PC-3 (cell line): ENCODE results near the gene BIRC7. TPM values are rescaled to one million over a fixed set of nuclear protein-coding genes. Genes with fewer than 3 reads are reported as not detected.

Experiments
- ATAC-seq: fragments of 200-7000 bp; cut with Tn5 transposase; 2 replicates; pipeline ENCODE4 v1.9.1; 2020; ENCODE audit warnings: mild to moderate bottlenecking, moderate library complexity
- BruUV-seq: library from RNA; stranded (reverse); fragments of 400-500 nt; replicated peaks from 2 replicates; lab custom pipeline; 2021; lab: Mats Ljungman, UMichigan
- CTCF ChIA-PET: fragments of 300-600 bp; sonication (Branson Sonifier 250); formaldehyde crosslinking; loops from one replicate; lab custom pipeline; 2022; ENCODE audit warnings: antibody characterized with exemption; lab: Charles Lee
- POLR2A ChIA-PET: fragments of 300-600 bp; sonication (Branson Sonifier 250); formaldehyde crosslinking; loops from one replicate; lab custom pipeline; 2022; ENCODE audit warnings: antibody characterized with exemption; ENCODE audit not compliant: unreplicated experiment; lab: Charles Lee
- DNase-seq: peaks from one replicate; pipeline ENCODE4 v3.0.0-alpha.2; 2015
- H2AFZ ChIP-seq: fragments of 300-600 bp; sonication (generic); 2 replicates; pipeline ENCODE4 v1.6.0; 2016; ENCODE audit warnings: antibody characterized with exemption, low read length
- H3F3A ChIP-seq: fragments of 300-600 bp; sonication (generic); one replicate; pipeline ENCODE4 v1.6.0; 2017; ENCODE audit warnings: antibody characterized with exemption, low read length, control low read depth, mild to moderate bottlenecking; ENCODE audit not compliant: unreplicated experiment
- H3K27ac ChIP-seq: fragments of 300-600 bp; sonication (generic); 2 replicates; pipeline ENCODE4 v1.5.1; 2016; ENCODE audit warnings: mild to moderate bottlenecking, low read length
- H3K27me3 ChIP-seq: fragments of 300-600 bp; sonication (generic); 2 replicates; pipeline ENCODE4 v1.6.1; 2016; ENCODE audit warnings: low read length, mixed read lengths
- H3K36me3 ChIP-seq: fragments of 300-600 bp; sonication (generic); 2 replicates; pipeline ENCODE4 v1.6.1; 2016; ENCODE audit warnings: low read depth, mixed run types, low read length, mixed read lengths
- H3K4me1 ChIP-seq: fragments of 300-600 bp; sonication (generic); 2 replicates; pipeline ENCODE4 v1.5.1; 2016; ENCODE audit warnings: low read length; ENCODE audit not compliant: insufficient read depth
- H3K4me2 ChIP-seq: fragments of 300-600 bp; sonication (generic); 2 replicates; pipeline ENCODE4 v1.6.0; 2016; ENCODE audit warnings: low read length
- H3K4me3 ChIP-seq: fragments of 300-600 bp; sonication (generic); 2 replicates; pipeline ENCODE4 v1.5.1; 2016; ENCODE audit warnings: mild to moderate bottlenecking, low read length, mixed read lengths
- H3K79me2 ChIP-seq: fragments of 300-600 bp; sonication (generic); 2 replicates; pipeline ENCODE4 v1.6.1; 2017; ENCODE audit warnings: low read length, mixed read lengths
- H3K9ac ChIP-seq: fragments of 300-600 bp; sonication (generic); 2 replicates; pipeline ENCODE4 v1.6.0; 2016; ENCODE audit warnings: mild to moderate bottlenecking, low read length
- H3K9me2 ChIP-seq: fragments of 300-600 bp; sonication (generic); replicated peaks from 2 replicates; pipeline ENCODE4 v1.6.1; 2016; ENCODE audit warnings: mixed run types, low read length, mixed read lengths
- H3K9me3 ChIP-seq: fragments of 300-600 bp; sonication (generic); 2 replicates; pipeline ENCODE4 v1.6.1; 2016; ENCODE audit warnings: low read length, mixed read lengths
- H4K20me1 ChIP-seq: fragments of 300-600 bp; sonication (generic); 2 replicates; pipeline ENCODE4 v1.6.1; 2016; ENCODE audit warnings: low read length, mixed read lengths
- EZH2 ChIP-seq: fragments of 300-600 bp; sonication (generic); IDR thresholded peaks from one replicate; pipeline ENCODE4 v1.6.1; 2017; ENCODE audit warnings: antibody characterized with exemption, mild to moderate bottlenecking, low read length; ENCODE audit not compliant: unreplicated experiment
- EZH2phosphoT487 ChIP-seq: fragments of 300-600 bp; sonication (generic); IDR thresholded peaks from 2 replicates; pipeline ENCODE4 v1.6.1; 2018; ENCODE audit warnings: mild to moderate bottlenecking, antibody characterized with exemption, low read length, borderline replicate concordance
- intact Hi-C: fragments of 100-400 bp; cut with micrococcal nuclease; formaldehyde crosslinking; loops from 2 replicates; pipeline ENCODE4 v1.9.0; 2023
- total RNA-seq: library from RNA; depleted of rRNA; stranded (reverse); fragments of >200 nt; gene quantifications from 2 replicates; pipeline ENCODE4 v1.2.3, GENCODE V29; 2014
- TF ChIP-seq, protein P1 (sequence below): fragments of 300-600 bp; sonication (generic); conservative IDR thresholded peaks from 2 replicates; pipeline ENCODE4 v1.5.1; 2017; ENCODE audit warnings: antibody characterized with exemption, low read depth, mild to moderate bottlenecking, low read length

BIRC7 gene
- total RNA-seq, 1 experiment from 2014 or later, result not detected

DNA sequence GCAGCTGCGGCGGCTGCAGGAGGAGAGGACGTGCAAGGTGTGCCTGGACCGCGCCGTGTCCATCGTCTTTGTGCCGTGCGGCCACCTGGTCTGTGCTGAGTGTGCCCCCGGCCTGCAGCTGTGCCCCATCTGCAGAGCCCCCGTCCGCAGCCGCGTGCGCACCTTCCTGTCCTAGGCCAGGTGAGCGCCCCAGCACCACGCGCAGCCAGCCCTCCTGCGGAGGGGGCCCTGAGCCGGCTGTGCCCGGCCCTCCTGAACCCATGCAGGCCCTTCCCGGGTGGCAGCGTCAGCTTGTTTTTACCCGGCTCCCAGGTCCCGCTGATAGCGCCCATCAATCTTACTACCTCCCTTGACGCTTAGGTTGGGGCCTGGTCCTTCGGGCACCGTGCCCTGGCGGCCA lies 3.7 kb downstream of the BIRC7 start:
- H3K36me3 ChIP-seq, result no peaks in the 10 kb centered on the region
- ChIA-PET CTCF (no interaction called here), POLR2A (no interaction called here)
- no peak overlapping the region for H3K9ac ChIP-seq
- TF ChIP-seq, protein P1, sequence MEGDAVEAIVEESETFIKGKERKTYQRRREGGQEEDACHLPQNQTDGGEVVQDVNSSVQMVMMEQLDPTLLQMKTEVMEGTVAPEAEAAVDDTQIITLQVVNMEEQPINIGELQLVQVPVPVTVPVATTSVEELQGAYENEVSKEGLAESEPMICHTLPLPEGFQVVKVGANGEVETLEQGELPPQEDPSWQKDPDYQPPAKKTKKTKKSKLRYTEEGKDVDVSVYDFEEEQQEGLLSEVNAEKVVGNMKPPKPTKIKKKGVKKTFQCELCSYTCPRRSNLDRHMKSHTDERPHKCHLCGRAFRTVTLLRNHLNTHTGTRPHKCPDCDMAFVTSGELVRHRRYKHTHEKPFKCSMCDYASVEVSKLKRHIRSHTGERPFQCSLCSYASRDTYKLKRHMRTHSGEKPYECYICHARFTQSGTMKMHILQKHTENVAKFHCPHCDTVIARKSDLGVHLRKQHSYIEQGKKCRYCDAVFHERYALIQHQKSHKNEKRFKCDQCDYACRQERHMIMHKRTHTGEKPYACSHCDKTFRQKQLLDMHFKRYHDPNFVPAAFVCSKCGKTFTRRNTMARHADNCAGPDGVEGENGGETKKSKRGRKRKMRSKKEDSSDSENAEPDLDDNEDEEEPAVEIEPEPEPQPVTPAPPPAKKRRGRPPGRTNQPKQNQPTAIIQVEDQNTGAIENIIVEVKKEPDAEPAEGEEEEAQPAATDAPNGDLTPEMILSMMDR, result no peak
- TF ChIP-seq EZH2, result no peak
- no peak for TF ChIP-seq EZH2phosphoT487
- ATAC-seq (no peak), DNase-seq (no peak)
- no peaks in the 10 kb centered on the region for H3K9me2 ChIP-seq
- BruUV-seq, result no TSS peak
- no peaks in the 10 kb centered on the region for H3F3A ChIP-seq
- H3K4me1 ChIP-seq, result no peaks in the 10 kb centered on the region
- no peak overlapping the region for H3K4me2 ChIP-seq
- no peak overlapping the region for H3K4me3 ChIP-seq
- no peak overlapping the region for H2AFZ ChIP-seq
- no peaks in the 10 kb centered on the region for H3K27me3 ChIP-seq
- H3K27ac ChIP-seq, result no peak overlapping the region
- H3K9me3 ChIP-seq, result no peaks in the 10 kb centered on the region
- H4K20me1 ChIP-seq, result no peaks in the 10 kb centered on the region
- H3K79me2 ChIP-seq, result no peaks in the 10 kb centered on the region
- intact Hi-C loops, result no loop called here

DNA sequence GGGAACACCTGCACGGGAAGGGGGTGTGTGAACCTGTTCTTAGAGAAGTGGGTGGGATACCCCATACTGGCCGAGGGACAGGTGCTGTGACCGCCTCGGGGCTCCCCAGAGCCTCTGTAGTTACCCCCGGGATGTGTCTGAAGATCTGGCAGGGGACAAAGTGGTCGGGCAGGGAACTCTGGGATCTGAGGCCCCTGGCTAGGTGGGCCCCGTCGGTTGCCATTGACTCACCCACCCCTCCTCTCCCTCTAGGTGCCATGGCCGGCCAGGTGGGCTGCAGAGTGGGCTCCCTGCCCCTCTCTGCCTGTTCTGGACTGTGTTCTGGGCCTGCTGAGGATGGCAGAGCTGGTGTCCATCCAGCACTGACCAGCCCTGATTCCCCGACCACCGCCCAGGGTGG lies 4.3 kb downstream of the BIRC7 start:
- no peaks in the 10 kb centered on the region for H3K79me2 ChIP-seq
- CTCF ChIA-PET, result no interaction called here
- no peak overlapping the region for H3K9ac ChIP-seq
- no peaks in the 10 kb centered on the region for H3K9me3 ChIP-seq
- H3K27me3 ChIP-seq, result no peaks in the 10 kb centered on the region
- H2AFZ ChIP-seq, result no peak overlapping the region
- H3K36me3 ChIP-seq, result no peaks in the 10 kb centered on the region
- H3K9me2 ChIP-seq, result no peaks in the 10 kb centered on the region
- no TSS peak for BruUV-seq
- no peak overlapping the region for H3K27ac ChIP-seq
- no peaks in the 10 kb centered on the region for H4K20me1 ChIP-seq
- no peak for DNase-seq
- no peaks in the 10 kb centered on the region for H3F3A ChIP-seq
- H3K4me1 ChIP-seq, result no peaks in the 10 kb centered on the region
- H3K4me2 ChIP-seq, result no peak overlapping the region
- TF ChIP-seq, protein P1, result no peak
- TF ChIP-seq EZH2phosphoT487, result no peak
- intact Hi-C loops, result no loop called here
- no peak overlapping the region for H3K4me3 ChIP-seq
- ATAC-seq, result no peak
- POLR2A ChIA-PET, result no interaction called here

DNA sequence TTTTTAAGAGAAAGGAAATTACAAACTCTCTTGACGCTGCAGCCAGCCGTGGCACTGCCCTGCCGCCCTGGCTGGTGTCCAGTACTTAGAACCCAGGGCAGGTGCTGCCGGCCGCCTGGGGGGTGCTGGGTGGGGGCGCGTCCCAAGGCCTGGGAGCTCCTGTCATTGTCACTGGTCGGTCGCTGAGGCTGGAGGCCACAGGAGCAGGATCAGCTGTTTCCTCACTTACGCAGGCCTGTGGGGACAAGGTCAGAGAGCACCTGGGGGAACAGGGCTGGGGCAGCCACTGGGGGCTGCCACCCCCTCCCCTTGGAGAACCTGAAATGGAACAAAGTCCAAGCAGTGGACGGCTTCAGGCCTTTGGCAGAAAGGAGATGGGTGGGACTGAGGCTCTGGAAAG lies 5.6 kb downstream of the BIRC7 start:
- Histone ChIP-seq H3K9me3 (no peaks in the 10 kb centered on the region), H3K4me1 (no peaks in the 10 kb centered on the region), H3K36me3 (no peaks in the 10 kb centered on the region), H3F3A (no peaks in the 10 kb centered on the region), H3K79me2 (no peaks in the 10 kb centered on the region), H3K27ac (no peak overlapping the region), H3K4me3 (no peak overlapping the region), H3K9ac (no peak overlapping the region), H3K27me3 (no peaks in the 10 kb centered on the region), H3K4me2 (no peak overlapping the region), H3K9me2 (no peaks in the 10 kb centered on the region), H4K20me1 (no peaks in the 10 kb centered on the region), H2AFZ (no peak overlapping the region)
- DNase-seq (no peak), ATAC-seq (no peak)
- TF ChIP-seq EZH2 (no peak), EZH2phosphoT487 (no peak)
- TF ChIP-seq, protein P1, result no peak
- intact Hi-C loops, result no loop called here
- POLR2A ChIA-PET, result no interaction called here
- CTCF ChIA-PET, result no interaction called here
- BruUV-seq, result no TSS peak
